Loucy (cell line): Measurements from ENCODE around the gene SOX8.

Experiments used
- H2AFZ ChIP-seq: fragments of 200-600 bp; sonication (generic); 2 replicates; pipeline ENCODE4 v1.6.0; 2016; ENCODE audit warnings: antibody characterized with exemption, mild to moderate bottlenecking, low read length, moderate library complexity
- H3F3A ChIP-seq: fragments of 200-600 bp; 2 replicates; pipeline ENCODE4 v1.6.0; 2016; ENCODE audit warnings: antibody characterized with exemption, low read depth, mild to moderate bottlenecking
- H3K27me3 ChIP-seq: fragments of 200-600 bp; sonication (generic); 2 replicates; pipeline ENCODE4 v1.6.1; 2014; ENCODE audit warnings: low read length, mild to moderate bottlenecking; ENCODE audit not compliant: insufficient read depth, poor library complexity, severe bottlenecking
- H3K36me3 ChIP-seq: fragments of 200-600 bp; sonication (generic); 2 replicates; pipeline ENCODE4 v1.6.1; 2016; ENCODE audit warnings: low read length; ENCODE audit not compliant: insufficient read depth
- H3K4me1 ChIP-seq: fragments of 200-600 bp; sonication (generic); 2 replicates; pipeline ENCODE4 v1.5.1; 2014; ENCODE audit warnings: low read length, mild to moderate bottlenecking; ENCODE audit not compliant: insufficient read depth, poor library complexity, severe bottlenecking
- H3K4me2 ChIP-seq: fragments of 200-600 bp; sonication (generic); 2 replicates; pipeline ENCODE4 v1.6.0; 2014; ENCODE audit warnings: antibody characterized with exemption, low read length, low read depth, mild to moderate bottlenecking; ENCODE audit not compliant: poor library complexity, severe bottlenecking
- H3K4me3 ChIP-seq: fragments of 200-600 bp; sonication (generic); 2 replicates; pipeline ENCODE4 v1.5.1; 2014; ENCODE audit warnings: low read length, mild to moderate bottlenecking, mixed read lengths; ENCODE audit not compliant: poor library complexity, severe bottlenecking
- H3K79me2 ChIP-seq: fragments of 200-600 bp; sonication (generic); 2 replicates; pipeline ENCODE4 v1.6.1; 2014; ENCODE audit warnings: low read length; ENCODE audit not compliant: insufficient read depth
- H3K9ac ChIP-seq: fragments of 200-600 bp; sonication (generic); 2 replicates; pipeline ENCODE4 v1.6.0; 2014; ENCODE audit warnings: mild to moderate bottlenecking, low read depth, low read length, moderate library complexity; ENCODE audit not compliant: poor library complexity, severe bottlenecking
- H3K9me2 ChIP-seq: fragments of 200-600 bp; sonication (generic); replicated peaks from 2 replicates; pipeline ENCODE4 v1.6.1; 2016; ENCODE audit warnings: low read depth, low read length, mixed read lengths
- H3K9me3 ChIP-seq: fragments of 200-600 bp; sonication (generic); 2 replicates; pipeline ENCODE4 v1.6.1; 2014; ENCODE audit warnings: mild to moderate bottlenecking, antibody characterized with exemption, low read length, low read depth; ENCODE audit not compliant: insufficient read depth
- H4K20me1 ChIP-seq: fragments of 200-600 bp; sonication (generic); 2 replicates; pipeline ENCODE4 v1.6.0; 2014; ENCODE audit warnings: antibody characterized with exemption, low read length, mild to moderate bottlenecking; ENCODE audit not compliant: insufficient read depth, poor library complexity, severe bottlenecking
- CTCF ChIP-seq: fragments of 200-600 bp; sonication (generic); conservative IDR thresholded peaks from 2 replicates; pipeline ENCODE4 v1.5.1; 2014; ENCODE audit warnings: mild to moderate bottlenecking, antibody characterized with exemption, low read length
- EZH2phosphoT487 ChIP-seq: fragments of 200-600 bp; IDR thresholded peaks from 2 replicates; pipeline ENCODE4 v1.6.1; 2018; ENCODE audit warnings: antibody characterized with exemption, mild to moderate bottlenecking, moderate library complexity, borderline replicate concordance

Gene SOX8

GRCh38 chr16:1010815-1011214, 29.2 kb downstream of the SOX8 start:
- TF ChIP-seq EZH2phosphoT487, result no peak
- no peak for TF ChIP-seq CTCF
- no peaks in the 10 kb centered on the region for H3K9me2 ChIP-seq
- no peaks in the 10 kb centered on the region for H3K27me3 ChIP-seq
- H3F3A ChIP-seq, result no peaks in the 10 kb centered on the region
- H4K20me1 ChIP-seq, result no peaks in the 10 kb centered on the region
- no peaks in the 10 kb centered on the region for H3K4me1 ChIP-seq
- H3K9ac ChIP-seq, result no peak overlapping the region
- H3K79me2 ChIP-seq, result no peaks in the 10 kb centered on the region
- H3K9me3 ChIP-seq, result no peaks in the 10 kb centered on the region
- no peaks in the 10 kb centered on the region for H3K36me3 ChIP-seq
- no peak overlapping the region for H3K4me2 ChIP-seq
- H2AFZ ChIP-seq, result no peak overlapping the region
- no peak overlapping the region for H3K4me3 ChIP-seq

GRCh38 chr16:1011316-1012082, 29.9 kb downstream of the SOX8 start:
- Histone ChIP-seq H3K4me1 (no peaks in the 10 kb centered on the region), H3K9ac (no peak overlapping the region), H3K4me2 (no peak overlapping the region), H3K79me2 (no peaks in the 10 kb centered on the region), H3F3A (no peaks in the 10 kb centered on the region), H3K9me3 (no peaks in the 10 kb centered on the region), H3K9me2 (no peaks in the 10 kb centered on the region), H3K36me3 (no peaks in the 10 kb centered on the region), H3K27me3 (no peaks in the 10 kb centered on the region), H4K20me1 (no peaks in the 10 kb centered on the region), H2AFZ (no peak overlapping the region), H3K4me3 (no peak overlapping the region)
- TF ChIP-seq EZH2phosphoT487 (no peak), CTCF (no peak)

GRCh38 chr16:1012135-1012534, 30.6 kb downstream of the SOX8 start:
- Histone ChIP-seq H3K9me3 (no peaks in the 10 kb centered on the region), H3K79me2 (no peaks in the 10 kb centered on the region), H3K36me3 (no peaks in the 10 kb centered on the region), H3K27me3 (no peaks in the 10 kb centered on the region), H3F3A (no peaks in the 10 kb centered on the region), H3K4me2 (no peak overlapping the region), H2AFZ (no peak overlapping the region), H3K4me3 (no peak overlapping the region), H4K20me1 (no peaks in the 10 kb centered on the region), H3K9me2 (no peaks in the 10 kb centered on the region), H3K9ac (no peak overlapping the region), H3K4me1 (no peaks in the 10 kb centered on the region)
- no peak for TF ChIP-seq CTCF
- TF ChIP-seq EZH2phosphoT487, result no peak
